Measurements from ENCODE around the gene MYOF.

DNA sequence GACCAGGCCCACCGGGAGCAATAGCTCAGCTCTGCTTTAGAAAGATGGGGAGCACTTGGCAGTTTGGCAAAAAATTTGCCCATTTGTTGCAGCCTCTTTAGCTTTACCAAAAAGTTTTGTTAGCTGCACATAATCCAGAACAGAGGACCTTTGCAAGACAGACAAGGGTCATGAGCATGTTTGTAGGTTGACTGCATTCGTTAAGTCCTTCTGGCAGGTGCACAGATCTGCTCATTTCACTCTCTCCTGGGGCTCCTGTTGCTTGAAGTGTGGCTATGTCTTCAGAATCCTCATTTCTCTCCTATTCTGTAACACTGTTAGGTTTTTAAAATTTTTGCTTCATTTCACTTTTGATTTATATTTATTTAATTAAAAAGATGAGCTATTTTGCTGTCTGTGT, 96.8 kb downstream of the MYOF start:
- TF ChIP-seq, protein P1, sequence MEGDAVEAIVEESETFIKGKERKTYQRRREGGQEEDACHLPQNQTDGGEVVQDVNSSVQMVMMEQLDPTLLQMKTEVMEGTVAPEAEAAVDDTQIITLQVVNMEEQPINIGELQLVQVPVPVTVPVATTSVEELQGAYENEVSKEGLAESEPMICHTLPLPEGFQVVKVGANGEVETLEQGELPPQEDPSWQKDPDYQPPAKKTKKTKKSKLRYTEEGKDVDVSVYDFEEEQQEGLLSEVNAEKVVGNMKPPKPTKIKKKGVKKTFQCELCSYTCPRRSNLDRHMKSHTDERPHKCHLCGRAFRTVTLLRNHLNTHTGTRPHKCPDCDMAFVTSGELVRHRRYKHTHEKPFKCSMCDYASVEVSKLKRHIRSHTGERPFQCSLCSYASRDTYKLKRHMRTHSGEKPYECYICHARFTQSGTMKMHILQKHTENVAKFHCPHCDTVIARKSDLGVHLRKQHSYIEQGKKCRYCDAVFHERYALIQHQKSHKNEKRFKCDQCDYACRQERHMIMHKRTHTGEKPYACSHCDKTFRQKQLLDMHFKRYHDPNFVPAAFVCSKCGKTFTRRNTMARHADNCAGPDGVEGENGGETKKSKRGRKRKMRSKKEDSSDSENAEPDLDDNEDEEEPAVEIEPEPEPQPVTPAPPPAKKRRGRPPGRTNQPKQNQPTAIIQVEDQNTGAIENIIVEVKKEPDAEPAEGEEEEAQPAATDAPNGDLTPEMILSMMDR (conservative IDR thresholded peaks at IDR 0.05), result no peak
- no peak for TF ChIP-seq ZFX (IDR thresholded peaks at IDR 0.05)

Data from C4-2B (cell line).